Neural crest cell (in vitro differentiated cells): ENCODE measurements around the gene SLC39A7. TPM values are rescaled to one million over a fixed set of nuclear protein-coding genes. Genes with fewer than 3 reads are reported as not detected.
A peak's percentile ranks its signal among the peaks of the same experiment; 100 is the strongest.

Source experiments
- DNase-seq: peaks from one replicate; pipeline ENCODE4 v3.0.0; 2021; ENCODE audit warnings: low read depth, mixed read lengths, low spot score
- H3K27ac Mint-ChIP-seq: one replicate; pipeline ENCODE4 v1.8.0; 2021; ENCODE audit warnings: mild to moderate bottlenecking, mixed read lengths; ENCODE audit not compliant: unreplicated experiment
- H3K27me3 Mint-ChIP-seq: 2 replicates; pipeline ENCODE4 v1.8.0; 2021; ENCODE audit warnings: low read depth, mild to moderate bottlenecking, mixed read lengths
- H3K36me3 Mint-ChIP-seq: 2 replicates; pipeline ENCODE4 v1.8.0; 2021; ENCODE audit warnings: low read depth, mild to moderate bottlenecking, mixed read lengths
- H3K4me1 Mint-ChIP-seq: 2 replicates; pipeline ENCODE4 v1.8.0; 2021; ENCODE audit warnings: mixed read lengths
- H3K4me3 Mint-ChIP-seq: one replicate; pipeline ENCODE4 v1.8.0; 2021; ENCODE audit warnings: mild to moderate bottlenecking, mixed read lengths
- H3K9me3 Mint-ChIP-seq: 2 replicates; pipeline ENCODE4 v1.8.0; 2021; ENCODE audit warnings: mixed read lengths
- total RNA-seq: library from RNA; stranded (reverse); gene quantifications from 2 replicates; pipeline ENCODE4 v1.2.1, GENCODE V29; 2021
- TF ChIP-seq, protein P1 (sequence below): fragments of 200-600 bp; sonication (generic); conservative IDR thresholded peaks from 2 replicates; pipeline ENCODE4 v1.5.0; 2021; ENCODE audit warnings: antibody characterized with exemption, mild to moderate bottlenecking

Gene SLC39A7
- total RNA-seq, 1 donor from 2014 or later = 103 TPM

DNA sequence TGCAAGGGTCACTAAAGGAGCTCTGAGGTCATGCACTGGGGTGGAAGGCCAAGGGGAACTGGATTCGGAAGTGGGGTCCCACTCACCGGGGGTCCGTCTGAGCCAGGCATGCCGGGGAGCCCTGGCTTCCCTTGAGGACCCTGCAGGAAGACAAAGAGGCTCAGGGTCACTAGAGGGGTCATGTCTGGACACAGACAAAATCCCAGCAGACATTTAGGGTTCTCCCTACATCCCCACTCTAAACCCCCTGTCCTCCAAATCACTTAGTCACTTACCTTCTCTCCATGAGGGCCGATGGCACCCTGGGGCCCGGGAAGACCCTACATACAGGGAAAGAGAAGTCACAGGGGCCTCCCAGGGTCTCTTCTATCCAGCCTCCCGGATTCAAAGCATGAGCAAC is 23.8 kb upstream of the SLC39A7 start:
- TF ChIP-seq, protein P1, sequence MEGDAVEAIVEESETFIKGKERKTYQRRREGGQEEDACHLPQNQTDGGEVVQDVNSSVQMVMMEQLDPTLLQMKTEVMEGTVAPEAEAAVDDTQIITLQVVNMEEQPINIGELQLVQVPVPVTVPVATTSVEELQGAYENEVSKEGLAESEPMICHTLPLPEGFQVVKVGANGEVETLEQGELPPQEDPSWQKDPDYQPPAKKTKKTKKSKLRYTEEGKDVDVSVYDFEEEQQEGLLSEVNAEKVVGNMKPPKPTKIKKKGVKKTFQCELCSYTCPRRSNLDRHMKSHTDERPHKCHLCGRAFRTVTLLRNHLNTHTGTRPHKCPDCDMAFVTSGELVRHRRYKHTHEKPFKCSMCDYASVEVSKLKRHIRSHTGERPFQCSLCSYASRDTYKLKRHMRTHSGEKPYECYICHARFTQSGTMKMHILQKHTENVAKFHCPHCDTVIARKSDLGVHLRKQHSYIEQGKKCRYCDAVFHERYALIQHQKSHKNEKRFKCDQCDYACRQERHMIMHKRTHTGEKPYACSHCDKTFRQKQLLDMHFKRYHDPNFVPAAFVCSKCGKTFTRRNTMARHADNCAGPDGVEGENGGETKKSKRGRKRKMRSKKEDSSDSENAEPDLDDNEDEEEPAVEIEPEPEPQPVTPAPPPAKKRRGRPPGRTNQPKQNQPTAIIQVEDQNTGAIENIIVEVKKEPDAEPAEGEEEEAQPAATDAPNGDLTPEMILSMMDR = no peak
- Mint-ChIP-seq H3K4me3 (no peak overlapping the region), H3K27me3 (no peaks in the 10 kb centered on the region), H3K4me1 (no peaks in the 10 kb centered on the region), H3K36me3 (no peaks in the 10 kb centered on the region), H3K9me3 (no peaks in the 10 kb centered on the region), H3K27ac (no peak overlapping the region)
- DNase-seq = no peak

GRCh38 chr6:33177552-33178446 is 22.9 kb upstream of the SLC39A7 start:
- Mint-ChIP-seq H3K4me1 (no peaks in the 10 kb centered on the region), H3K27ac (no peak overlapping the region)

GRCh38 chr6:33178755-33179475 is 21.8 kb upstream of the SLC39A7 start:
- H3K27ac Mint-ChIP-seq = no peak overlapping the region
- H3K27me3 Mint-ChIP-seq = no peaks in the 10 kb centered on the region
- no peaks in the 10 kb centered on the region for H3K36me3 Mint-ChIP-seq
- no peak for DNase-seq
- no peak overlapping the region for H3K4me3 Mint-ChIP-seq
- peaks cover 4% of the 10 kb centered on the region for H3K9me3 Mint-ChIP-seq
- peaks cover 5% of the 10 kb centered on the region for H3K4me1 Mint-ChIP-seq
- TF ChIP-seq, protein P1 = no peak

More at GRCh38 chr6:33177552-33178446, 22.9 kb upstream of the SLC39A7 start:
- no peaks in the 10 kb centered on the region for H3K9me3 Mint-ChIP-seq
- no peak for DNase-seq
- TF ChIP-seq, protein P1 = no peak
- no peak overlapping the region for H3K4me3 Mint-ChIP-seq
- H3K36me3 Mint-ChIP-seq = no peaks in the 10 kb centered on the region
- no peaks in the 10 kb centered on the region for H3K27me3 Mint-ChIP-seq

DNA sequence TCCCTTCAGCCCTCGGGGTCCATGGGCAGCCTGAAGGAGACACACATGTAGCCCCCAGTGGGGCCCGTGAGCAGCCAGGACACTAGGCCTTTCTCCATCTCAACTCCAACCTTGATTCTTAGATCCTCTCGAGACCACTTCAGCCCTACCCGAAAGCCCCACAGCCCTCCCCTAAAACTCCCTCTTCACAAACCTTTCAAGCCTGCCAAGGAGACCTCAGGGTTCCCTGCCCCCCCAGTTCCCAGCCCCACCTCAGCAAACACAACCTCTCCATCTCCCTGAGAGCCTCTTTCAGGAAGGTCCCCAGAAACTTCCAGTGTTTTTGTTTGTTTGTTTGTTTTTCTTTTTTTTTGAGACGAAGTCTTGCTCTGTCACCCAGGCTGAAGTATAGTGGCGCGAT is 19.5 kb upstream of the SLC39A7 start:
- DNase-seq = no peak
- peaks cover 3% of the 10 kb centered on the region for H3K27me3 Mint-ChIP-seq
- H3K9me3 Mint-ChIP-seq = peaks cover 7% of the 10 kb centered on the region
- H3K4me1 Mint-ChIP-seq = peaks cover 5% of the 10 kb centered on the region
- peaks cover 2% of the 10 kb centered on the region for H3K36me3 Mint-ChIP-seq
- H3K27ac Mint-ChIP-seq = no peak overlapping the region
- TF ChIP-seq, protein P1 = no peak
- H3K4me3 Mint-ChIP-seq = no peak overlapping the region

GRCh38 chr6:33183071-33183683 is 17.5 kb upstream of the SLC39A7 start:
- peaks cover 16% of the 10 kb centered on the region for H3K27me3 Mint-ChIP-seq

More at GRCh38 chr6:33183071-33183683, 17.5 kb upstream of the SLC39A7 start:
- DNase-seq = no peak
- peak overlapping the region; percentile 51 for H3K27ac Mint-ChIP-seq
- H3K36me3 Mint-ChIP-seq = peaks cover 2% of the 10 kb centered on the region
- H3K4me3 Mint-ChIP-seq = no peak overlapping the region
- H3K4me1 Mint-ChIP-seq = peaks cover 5% of the 10 kb centered on the region
- peaks cover 7% of the 10 kb centered on the region for H3K9me3 Mint-ChIP-seq
- TF ChIP-seq, protein P1 = no peak
